Measurements from ENCODE around the gene UBXN6. TPM values are rescaled to one million over a fixed set of nuclear protein-coding genes. Genes with fewer than 3 reads are reported as not detected.

UBXN6 gene
- total RNA-seq, 1 experiment from 2014 or later = 34.1 TPM

GRCh38 chr19:4414800-4415321 is 42.7 kb downstream of the UBXN6 start:
- no peak overlapping the region for H4K8ac ChIP-seq (replicated peaks; ENCODE audit: insufficient read length, low read depth, low read length)
- no peak overlapping the region for H2BK20ac ChIP-seq (ENCODE audit: low read depth, low read length, poor library complexity, severe bottlenecking)
- peaks cover 2% of the 10 kb centered on the region; the same call in 1 of the 2 replicates for H3K4me1 ChIP-seq (ENCODE audit: insufficient read depth, low read length)
- peak overlapping the region; percentile 11 for H3K27ac ChIP-seq (ENCODE audit: insufficient read length, low read depth, low read length)
- peaks cover 5% of the 10 kb centered on the region for H4K20me1 ChIP-seq (ENCODE audit: control insufficient read depth, insufficient read depth, insufficient read length)
- H3K27me3 Mint-ChIP-seq (ENCODE audit: low read depth) = no peaks in the 10 kb centered on the region
- peaks cover 12% of the 10 kb centered on the region for H3K79me1 ChIP-seq (ENCODE audit: insufficient read depth, low read depth, low read length, poor library complexity, severe bottlenecking)
- H3K9ac ChIP-seq (ENCODE audit: extremely low read depth, insufficient read length, low read length) = no peak overlapping the region
- no peak for DNase-seq
- peaks cover 36% of the 10 kb centered on the region; the same call in 1 of the 2 replicates for H3K79me2 ChIP-seq (ENCODE audit: insufficient read depth, low read length)
- no peak for TF ChIP-seq CTCF (conservative IDR thresholded peaks at IDR 0.05)
- H3K23me2 ChIP-seq (ENCODE audit: insufficient read length, low read depth, low read length, poor library complexity, severe bottlenecking) = no peaks in the 10 kb centered on the region
- no peaks in the 10 kb centered on the region for H3K9me3 ChIP-seq (ENCODE audit: control insufficient read depth, low read depth, low read length)
- H3K36me3 Mint-ChIP-seq (ENCODE audit: insufficient read depth in 1 of 3, low read depth in 3 of 3) = peaks cover 39 to 82% (median 69%) of the 10 kb centered on the region in 3 experiments
- no peak overlapping the region for H2AK5ac ChIP-seq (ENCODE audit: insufficient read length, low read length)
- no peaks in the 10 kb centered on the region for H3K27me3 ChIP-seq (ENCODE audit: insufficient read depth, low read length)
- H3T11ph ChIP-seq (ENCODE audit: low read length) = no peak overlapping the region
- no peak overlapping the region for H2BK15ac ChIP-seq (ENCODE audit: low read depth, low read length)
- H3K4me3 Mint-ChIP-seq = peak overlapping the region; percentile 31 to 71
- peak overlapping the region; percentile 92 to 98 (median 97) for H3K27ac Mint-ChIP-seq
- no peak overlapping the region for H2BK12ac ChIP-seq (ENCODE audit: insufficient read length, low read depth, low read length)
- H3K56ac ChIP-seq (ENCODE audit: insufficient read length, low read depth, low read length) = no peak overlapping the region
- no peak overlapping the region for H3K18ac ChIP-seq (ENCODE audit: insufficient read length, low read depth, low read length)
- H2BK5ac ChIP-seq (ENCODE audit: insufficient read length, low read length) = no peak overlapping the region
- H2AFZ ChIP-seq (ENCODE audit: low read length) = no peak overlapping the region
- no CpG with 5 or more reads among the region's 9 CpGs for WGBS (ENCODE audit: extremely low coverage, insufficient read length, low lambda C conversion rate)
- H4K5ac ChIP-seq (ENCODE audit: insufficient read length, low read depth, low read length) = no peak overlapping the region
- H4K91ac ChIP-seq (ENCODE audit: insufficient read length, low read depth, low read length) = no peak overlapping the region
- no peak overlapping the region for H3K4ac ChIP-seq (ENCODE audit: low read depth, low read length)
- peaks cover 36 to 46% of the 10 kb centered on the region in 2 experiments for H3K4me1 Mint-ChIP-seq
- H3K9me3 Mint-ChIP-seq = no peaks in the 10 kb centered on the region
- H3K23ac ChIP-seq (ENCODE audit: insufficient read length, low read depth, low read length) = no peak overlapping the region
- no peak overlapping the region for H3K14ac ChIP-seq (ENCODE audit: insufficient read depth, low read length)
- peak overlapping the region; percentile 26 for H3K4me2 ChIP-seq (ENCODE audit: insufficient read depth, insufficient read length, low read length)
- H2BK120ac ChIP-seq (ENCODE audit: low read depth, low read length, poor library complexity, severe bottlenecking) = no peak overlapping the region

Data from H9 (cell line).